Measurements from ENCODE around the gene MRPL3.

MRPL3 gene

DNA sequence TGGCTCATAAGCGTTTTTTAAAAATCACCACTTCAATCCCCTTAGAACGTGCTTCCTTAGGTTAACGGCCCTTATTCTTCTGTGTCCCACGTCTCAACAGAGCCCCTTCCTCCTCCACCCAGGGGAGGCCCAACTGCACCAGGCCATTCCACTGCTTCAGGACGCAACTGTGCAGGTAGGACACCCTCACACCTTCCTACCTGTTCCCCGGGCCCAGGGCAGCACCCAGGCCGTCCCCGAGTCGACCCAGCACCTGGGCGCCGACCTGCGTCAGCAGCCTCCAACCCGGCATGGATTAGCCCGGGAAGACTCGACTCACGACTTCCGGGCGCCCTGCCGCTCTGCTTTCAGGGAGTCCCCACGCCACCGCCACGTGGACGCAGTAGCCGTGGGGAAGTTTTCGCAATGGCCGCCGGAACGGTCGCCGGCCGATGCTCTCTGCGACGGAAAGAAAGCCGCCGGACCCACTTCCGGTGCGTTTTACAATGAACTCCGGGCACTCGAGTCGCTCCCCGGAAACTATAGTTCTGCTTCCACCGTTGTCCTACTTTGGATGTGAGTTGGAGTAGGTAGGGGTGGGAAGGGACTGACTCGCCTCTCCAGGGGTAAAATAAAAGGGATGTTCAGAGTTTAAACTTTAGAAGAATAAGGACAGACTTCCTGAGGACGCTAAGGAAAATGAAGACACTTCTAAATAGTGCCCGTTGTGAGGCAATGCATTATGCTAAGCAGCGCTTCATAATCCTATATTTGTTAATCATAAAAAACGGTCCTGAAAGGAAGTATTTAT is at the start of gene MRPL3:
TSS of gene MRPL3 (minus strand) at position 442 of the 790 bp plus-strand sequence. CDS start at position 292, 150 bp downstream.
- peak within 1 kb of the TSS; percentile 98 for H3K4me3 ChIP-seq (ENCODE audit: low read depth, low read length)
- peak; percentile 69 for DNase-seq (ENCODE audit: low read depth)

- H3K4me3 ChIP-seq (ENCODE audit: low read depth, low read length): no peak overlapping the region
- DNase-seq (ENCODE audit: low read depth): no peak
Measured at GRCh38 chr3:131551761-131552160, 49.0 kb upstream of the MRPL3 start.

DNA sequence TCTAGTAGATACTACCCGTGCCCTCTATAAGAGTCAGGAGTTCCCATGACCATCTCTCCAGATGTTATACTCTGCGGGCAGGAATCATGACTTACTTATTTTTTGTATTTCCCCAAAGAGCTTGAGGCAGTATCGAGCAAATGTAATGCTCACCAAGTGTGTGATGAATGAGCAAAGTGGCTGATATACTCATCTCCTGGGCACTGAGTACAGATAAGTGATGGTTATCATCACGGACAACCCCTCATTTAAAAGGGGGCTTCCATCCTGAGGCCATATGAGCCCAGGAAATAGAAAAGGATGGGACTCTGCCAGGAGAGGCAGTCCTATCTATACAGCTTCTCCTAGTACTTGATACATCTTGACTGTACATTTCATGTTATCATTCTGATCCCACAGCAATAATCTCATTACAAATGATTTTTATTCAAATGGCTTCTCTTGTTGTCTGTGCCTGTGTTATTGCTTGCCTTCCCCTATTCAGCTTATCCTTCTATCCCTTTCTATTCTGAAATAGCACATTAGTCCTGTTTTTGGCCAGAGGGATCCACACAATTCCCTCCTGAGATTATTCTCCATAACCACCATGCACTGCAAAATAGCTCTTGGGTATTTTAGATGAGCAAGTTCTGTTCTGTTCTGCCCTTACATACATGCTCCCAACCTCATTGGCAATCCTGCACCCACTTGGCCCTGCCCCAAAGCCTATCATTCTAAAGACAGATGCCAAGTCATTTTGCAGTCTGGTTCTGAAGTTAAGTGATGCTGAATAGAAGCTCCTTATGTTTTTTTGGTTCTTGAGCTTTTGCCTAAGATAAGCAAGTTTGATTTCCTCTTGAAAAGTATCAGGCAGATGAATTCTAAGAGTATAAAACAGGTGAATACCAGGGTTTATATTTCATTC is 48.0 kb upstream of the MRPL3 start:
- DNase-seq (ENCODE audit: low read depth): no peak

GRCh38 chr3:131549340-131549739 is 46.6 kb upstream of the MRPL3 start:
- DNase-seq (ENCODE audit: low read depth): no peak
- no peak overlapping the region for H3K4me3 ChIP-seq (ENCODE audit: low read depth, low read length)

More for the DNA sequence above, 48.0 kb upstream of the MRPL3 start:
- H3K4me3 ChIP-seq (ENCODE audit: low read depth, low read length): no peak overlapping the region

DNA sequence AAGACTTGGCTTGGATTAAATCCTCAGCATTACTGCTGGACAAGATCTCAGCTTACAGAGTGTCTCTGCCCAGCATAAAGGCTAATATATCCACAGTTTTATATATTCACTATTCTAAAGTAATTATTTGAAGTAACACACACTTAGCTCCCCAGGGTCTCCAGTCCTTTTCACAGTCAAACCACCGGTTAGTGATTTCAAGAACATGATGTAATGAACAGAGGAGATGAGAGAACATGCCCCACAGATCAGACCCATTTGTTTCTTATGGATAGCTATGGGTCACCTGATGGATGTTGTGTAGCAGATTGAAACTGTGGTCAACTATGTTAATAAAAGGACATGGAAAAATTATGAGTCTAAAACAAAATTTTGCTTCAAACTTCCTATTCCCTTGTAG is 44.8 kb upstream of the MRPL3 start:
- H3K4me3 ChIP-seq (ENCODE audit: low read depth, low read length): no peak overlapping the region
- no peak for DNase-seq (ENCODE audit: low read depth)

DNA sequence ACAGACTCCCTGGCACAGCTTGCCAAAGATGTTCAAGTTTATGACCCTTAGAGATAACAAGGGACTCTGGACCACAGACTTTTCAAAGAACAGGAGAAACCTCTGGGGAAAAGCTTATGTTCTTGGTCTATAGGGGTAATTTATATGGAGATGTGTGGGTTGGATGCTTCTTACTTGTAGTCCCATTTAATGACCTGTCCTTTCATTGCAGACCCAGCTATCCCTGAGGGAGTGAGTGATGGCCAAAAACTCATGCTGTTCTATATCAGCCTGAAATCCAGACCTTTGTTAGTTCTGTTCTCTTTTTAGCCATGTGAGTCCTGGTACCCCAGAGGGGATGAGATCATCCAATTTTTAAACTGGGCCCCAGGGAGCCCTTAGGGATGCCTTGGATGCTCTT is 43.7 kb upstream of the MRPL3 start:
- no peak for DNase-seq (ENCODE audit: low read depth)
- H3K4me3 ChIP-seq (ENCODE audit: low read depth, low read length): no peak overlapping the region

- no peak overlapping the region for H3K4me3 ChIP-seq (ENCODE audit: low read depth, low read length)
- no peak for DNase-seq (ENCODE audit: low read depth)
Measured at GRCh38 chr3:131544557-131544956, 41.8 kb upstream of the MRPL3 start.

DNA sequence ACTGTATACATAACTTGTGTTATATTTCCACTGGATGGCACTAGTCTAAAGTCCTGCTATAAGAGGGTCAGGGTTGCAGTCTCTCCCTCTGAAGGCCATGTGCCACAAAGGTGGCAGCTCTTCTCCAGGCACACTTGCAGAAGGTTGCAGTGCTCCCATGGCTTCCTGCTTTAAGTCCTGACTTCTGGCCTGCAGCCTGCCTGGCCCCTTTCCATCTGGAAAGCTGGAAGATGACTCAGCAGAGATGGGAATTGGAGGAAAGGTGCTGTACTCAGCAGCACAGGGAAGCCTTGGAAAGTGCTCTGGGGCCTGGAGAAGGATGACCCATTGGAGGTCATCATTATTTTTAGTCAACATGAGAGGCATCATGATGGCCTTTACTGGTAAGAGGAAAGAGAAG is 40.9 kb upstream of the MRPL3 start:
- DNase-seq (ENCODE audit: low read depth): peak; percentile 89
- H3K4me3 ChIP-seq (ENCODE audit: low read depth, low read length): no peak overlapping the region

DNA sequence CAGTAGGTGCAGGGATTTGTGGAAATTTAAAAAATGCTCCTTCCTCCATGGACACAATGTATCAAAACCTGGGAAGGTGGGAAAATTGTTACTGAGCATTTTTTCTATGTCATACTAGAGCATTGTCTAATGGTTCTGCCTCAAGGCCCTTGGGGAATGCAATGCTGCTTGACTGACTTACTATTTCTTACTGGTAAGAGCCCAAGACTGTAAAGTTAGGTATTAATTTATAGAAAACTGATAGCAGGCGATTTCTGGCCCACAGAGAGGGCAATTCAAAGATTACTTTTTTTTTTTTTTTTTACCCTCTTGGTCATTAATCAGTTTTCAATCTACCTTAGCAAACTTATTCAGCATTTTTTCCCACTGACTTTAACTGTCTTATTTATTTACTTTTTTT is 38.5 kb upstream of the MRPL3 start:
- no peak overlapping the region for H3K4me3 ChIP-seq (ENCODE audit: low read depth, low read length)
- no peak for DNase-seq (ENCODE audit: low read depth)

GRCh38 chr3:131540821-131541220 is 38.0 kb upstream of the MRPL3 start:
- H3K4me3 ChIP-seq (ENCODE audit: low read depth, low read length): no peak overlapping the region
- DNase-seq (ENCODE audit: low read depth): no peak

- H3K4me3 ChIP-seq (ENCODE audit: low read depth, low read length): no peak overlapping the region
- no peak for DNase-seq (ENCODE audit: low read depth)
Measured at GRCh38 chr3:131540143-131540542, 37.4 kb upstream of the MRPL3 start.

DNA sequence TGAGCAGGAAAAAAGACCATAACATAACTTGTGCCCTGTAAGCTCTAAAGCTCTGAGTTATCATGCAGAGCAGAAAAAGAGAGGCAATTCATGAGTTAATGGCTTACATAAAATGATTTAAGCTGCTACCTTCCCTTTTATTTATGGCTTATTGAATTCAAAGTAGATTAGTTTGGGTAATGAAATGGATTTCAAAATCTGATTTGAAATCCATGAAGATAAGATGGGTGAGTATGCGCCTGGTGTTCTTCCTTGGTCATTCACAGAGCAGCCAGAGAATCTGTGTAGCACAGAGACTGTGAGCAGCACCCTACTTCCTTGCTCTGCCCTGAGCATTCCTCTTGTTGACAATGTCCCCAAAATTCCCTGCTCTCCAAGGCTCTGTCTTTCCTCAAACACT is 36.2 kb upstream of the MRPL3 start:
- H3K4me3 ChIP-seq (ENCODE audit: low read depth, low read length): no peak overlapping the region
- no peak for DNase-seq (ENCODE audit: low read depth)

GRCh38 chr3:131537531-131537930 is 34.8 kb upstream of the MRPL3 start:
- no peak for DNase-seq (ENCODE audit: low read depth)
- H3K4me3 ChIP-seq (ENCODE audit: low read depth, low read length): no peak overlapping the region

DNA sequence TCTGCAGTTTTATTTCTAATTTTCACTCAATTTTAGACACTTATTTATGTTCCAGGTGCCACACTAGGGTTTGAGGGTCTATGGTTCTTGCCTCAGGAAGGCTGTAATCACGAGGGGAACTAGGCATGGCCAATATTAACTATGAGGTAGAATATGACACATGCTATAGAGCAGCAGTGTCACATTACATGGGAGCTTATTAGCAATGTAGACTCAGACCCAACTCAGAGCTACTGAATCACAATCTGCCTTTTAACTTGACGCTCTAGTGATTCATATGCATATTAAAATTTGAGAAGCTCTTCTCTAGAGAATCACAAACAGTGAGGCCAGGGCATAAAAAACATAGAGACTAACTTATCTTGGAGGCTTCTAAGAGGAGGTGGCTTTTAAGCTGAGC is 32.8 kb upstream of the MRPL3 start:
- peak; percentile 42 for DNase-seq (ENCODE audit: low read depth)
- H3K4me3 ChIP-seq (ENCODE audit: low read depth, low read length): no peak overlapping the region

GRCh38 chr3:131535131-131535530 is 32.4 kb upstream of the MRPL3 start:
- peak; percentile 30 for DNase-seq (ENCODE audit: low read depth)
- no peak overlapping the region for H3K4me3 ChIP-seq (ENCODE audit: low read depth, low read length)

DNA sequence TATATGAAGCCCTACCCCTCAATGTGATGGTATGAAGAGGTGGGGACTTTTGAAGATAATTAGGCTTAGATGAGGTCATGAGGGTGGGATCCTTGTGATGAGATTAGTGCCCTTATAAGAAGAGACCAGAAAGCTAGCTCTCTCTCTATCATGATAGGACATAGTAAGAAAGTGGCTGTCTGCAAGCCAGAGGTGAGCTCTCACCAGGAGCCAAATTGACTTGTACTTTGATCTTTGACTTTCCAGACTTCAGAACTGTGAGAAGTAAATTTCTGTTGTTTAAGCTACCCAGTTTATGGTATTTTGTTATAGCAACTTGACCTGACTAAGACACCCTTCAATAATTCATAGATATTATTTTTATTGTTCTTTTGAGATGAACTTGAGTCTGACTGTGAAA is 29.9 kb upstream of the MRPL3 start:
- DNase-seq (ENCODE audit: low read depth): no peak
- H3K4me3 ChIP-seq (ENCODE audit: low read depth, low read length): no peak overlapping the region

- no peak for DNase-seq (ENCODE audit: low read depth)
- no peak overlapping the region for H3K4me3 ChIP-seq (ENCODE audit: low read depth, low read length)
Measured at GRCh38 chr3:131530843-131531242, 28.1 kb upstream of the MRPL3 start.

DNA sequence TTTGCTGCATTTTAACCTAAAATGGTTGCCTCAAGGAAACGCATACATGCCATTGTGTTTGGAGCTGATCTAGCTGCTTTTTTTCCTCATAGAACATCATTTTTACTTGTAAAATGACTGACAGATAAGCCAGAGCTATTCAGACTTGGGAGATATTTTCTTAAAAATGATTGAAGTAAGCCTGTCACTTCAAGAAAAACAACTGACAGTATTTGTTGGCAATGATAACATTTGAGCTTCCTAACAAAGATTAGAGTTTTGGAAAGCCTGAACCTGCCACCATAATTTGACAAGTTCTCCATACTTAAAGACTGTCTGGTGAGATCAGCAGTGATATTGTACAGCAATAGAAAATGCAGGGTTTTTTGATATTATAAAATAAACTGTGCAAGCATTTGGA is 27.6 kb upstream of the MRPL3 start:
- DNase-seq (ENCODE audit: low read depth): no peak
- no peak overlapping the region for H3K4me3 ChIP-seq (ENCODE audit: low read depth, low read length)

- no peak for DNase-seq (ENCODE audit: low read depth)
- peak overlapping the region; percentile 45 for H3K4me3 ChIP-seq (ENCODE audit: low read depth, low read length)
Measured at GRCh38 chr3:131526801-131527347, 24.1 kb upstream of the MRPL3 start.

DNA sequence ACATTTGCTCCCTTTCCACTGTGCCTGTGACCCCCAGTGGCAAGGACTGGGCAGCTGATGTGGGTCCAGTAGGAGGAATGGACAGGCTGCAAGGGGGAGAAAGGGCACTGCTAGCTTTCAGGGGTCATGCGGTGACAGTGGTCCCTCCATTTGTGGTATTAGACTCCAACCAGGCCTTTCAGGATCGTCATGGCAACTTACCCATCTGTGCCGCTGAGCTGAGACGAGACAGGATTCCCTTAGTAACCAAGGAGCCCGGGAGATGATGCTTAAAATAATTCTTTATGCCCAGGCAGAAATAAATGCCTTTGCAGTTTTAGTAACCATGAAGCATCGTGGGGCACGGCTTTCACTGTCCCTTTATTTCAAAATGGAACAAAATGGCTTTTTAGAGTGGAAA is 15.9 kb upstream of the MRPL3 start:
- H3K4me3 ChIP-seq (ENCODE audit: low read depth, low read length): no peak overlapping the region
- no peak for DNase-seq (ENCODE audit: low read depth)

All from skeletal muscle cell (primary cell).